Right atrium auricular region (tissue), 2 donors: ENCODE data around the gene TMEM154. TPM values are rescaled to one million over a fixed set of nuclear protein-coding genes. Genes with fewer than 3 reads are reported as not detected.

Experiments
- DNase-seq: peaks from one replicate; pipeline ENCODE4 v3.0.0-alpha.2; 2019; ENCODE audit warnings: low spot score
- H3K27ac ChIP-seq, 2 donors: fragments of 200-600 bp; sonication (generic); 1 replicate in 1 of 2; 2 replicates in 1 of 2; pipeline ENCODE4 v1.5.1; 2016 to 2019
- H3K27me3 ChIP-seq, 2 donors: fragments of 200-600 bp; sonication (generic); one replicate each; pipeline versions ENCODE4 v1.5.1 to v1.6.0; 2017 to 2019
- H3K36me3 ChIP-seq: fragments of 200-600 bp; sonication (generic); one replicate; pipeline ENCODE4 v1.5.1; 2016
- H3K4me1 ChIP-seq, 2 donors: fragments of 200-600 bp; sonication (generic); one replicate each; pipeline versions ENCODE4 v1.5.1 to v1.6.0; 2017 to 2019
- H3K4me3 ChIP-seq, 2 donors: fragments of 200-600 bp; sonication (generic); 1 replicate in 1 of 2; 2 replicates in 1 of 2; pipeline ENCODE4 v1.5.1; 2017 to 2019; ENCODE audit warnings: mild to moderate bottlenecking in 1 of 2, moderate library complexity in 1 of 2
- H3K9me3 ChIP-seq, 2 donors: fragments of 200-600 bp; sonication (generic); one replicate each; pipeline ENCODE4 v1.5.1; 2019
- total RNA-seq, 2 donors: library from RNA; depleted of rRNA; stranded (reverse); fragments of >200 nt; gene quantifications; one replicate each; pipeline ENCODE4 v1.1.0, GENCODE V29; 2016
- TF ChIP-seq, protein P1 (sequence below), 2 donors: fragments of 200-600 bp; sonication (generic); IDR thresholded peaks; one replicate each; pipeline ENCODE4 v1.5.1; 2019; ENCODE audit warnings: antibody characterized with exemption in 2 of 2

The TMEM154 gene
- total RNA-seq, 2 donors from 2014 or later = 1.4 to 2.0 TPM

DNA sequence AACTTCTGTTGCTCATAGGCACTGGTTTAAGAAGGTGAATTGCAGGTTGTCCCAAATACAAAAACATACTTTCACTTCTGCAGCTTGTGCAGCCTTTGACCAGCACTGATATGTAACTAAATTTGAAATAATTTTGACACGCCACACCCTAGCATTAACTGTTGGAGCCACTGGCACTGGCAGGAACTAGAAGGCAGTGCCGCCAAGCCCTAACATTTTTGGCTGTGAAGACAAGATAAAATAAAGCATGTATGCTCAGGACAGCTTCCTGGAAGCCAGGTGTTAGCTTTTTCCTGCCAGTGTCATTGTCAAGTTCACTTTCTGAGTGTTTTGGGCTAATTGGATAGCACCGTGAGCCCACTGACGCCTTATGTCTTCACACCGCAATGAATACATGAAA, 78.6 kb downstream of the TMEM154 start:
- H3K27me3 ChIP-seq = no peaks in the 10 kb centered on the region
- H3K36me3 ChIP-seq = no peaks in the 10 kb centered on the region
- H3K4me3 ChIP-seq = no peak overlapping the region
- H3K27ac ChIP-seq = no peak overlapping the region
- H3K9me3 ChIP-seq = no peaks in the 10 kb centered on the region
- no peaks in the 10 kb centered on the region for H3K4me1 ChIP-seq
- no peak for DNase-seq
- TF ChIP-seq, protein P1, sequence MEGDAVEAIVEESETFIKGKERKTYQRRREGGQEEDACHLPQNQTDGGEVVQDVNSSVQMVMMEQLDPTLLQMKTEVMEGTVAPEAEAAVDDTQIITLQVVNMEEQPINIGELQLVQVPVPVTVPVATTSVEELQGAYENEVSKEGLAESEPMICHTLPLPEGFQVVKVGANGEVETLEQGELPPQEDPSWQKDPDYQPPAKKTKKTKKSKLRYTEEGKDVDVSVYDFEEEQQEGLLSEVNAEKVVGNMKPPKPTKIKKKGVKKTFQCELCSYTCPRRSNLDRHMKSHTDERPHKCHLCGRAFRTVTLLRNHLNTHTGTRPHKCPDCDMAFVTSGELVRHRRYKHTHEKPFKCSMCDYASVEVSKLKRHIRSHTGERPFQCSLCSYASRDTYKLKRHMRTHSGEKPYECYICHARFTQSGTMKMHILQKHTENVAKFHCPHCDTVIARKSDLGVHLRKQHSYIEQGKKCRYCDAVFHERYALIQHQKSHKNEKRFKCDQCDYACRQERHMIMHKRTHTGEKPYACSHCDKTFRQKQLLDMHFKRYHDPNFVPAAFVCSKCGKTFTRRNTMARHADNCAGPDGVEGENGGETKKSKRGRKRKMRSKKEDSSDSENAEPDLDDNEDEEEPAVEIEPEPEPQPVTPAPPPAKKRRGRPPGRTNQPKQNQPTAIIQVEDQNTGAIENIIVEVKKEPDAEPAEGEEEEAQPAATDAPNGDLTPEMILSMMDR (IDR thresholded peaks at IDR 0.05) = no peak

DNA sequence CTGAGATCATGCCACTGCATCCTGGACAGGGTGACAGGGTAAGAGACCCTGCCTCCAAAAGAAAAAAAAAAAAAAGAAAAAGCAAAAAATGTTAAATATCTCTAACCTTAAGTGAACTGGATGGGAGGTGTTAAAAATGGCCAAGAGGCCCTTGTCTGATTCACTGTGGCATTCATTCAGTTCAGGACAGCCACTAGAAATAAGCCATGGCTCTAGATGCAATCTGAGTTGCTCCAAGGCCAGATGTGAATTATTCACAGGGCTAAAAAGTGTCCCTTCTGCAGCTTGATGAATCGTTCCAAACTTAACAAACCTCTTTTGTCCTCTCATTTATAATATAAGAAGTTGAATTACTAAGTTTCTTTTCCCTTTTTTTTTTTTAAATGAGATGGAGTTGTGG, 80.2 kb downstream of the TMEM154 start:
- Histone ChIP-seq H3K4me1 (no peaks in the 10 kb centered on the region), H3K9me3 (no peaks in the 10 kb centered on the region), H3K27ac (no peak overlapping the region), H3K27me3 (no peaks in the 10 kb centered on the region), H3K4me3 (no peak overlapping the region), H3K36me3 (no peaks in the 10 kb centered on the region)
- no peak for DNase-seq
- TF ChIP-seq, protein P1 (IDR thresholded peaks at IDR 0.05) = no peak

DNA sequence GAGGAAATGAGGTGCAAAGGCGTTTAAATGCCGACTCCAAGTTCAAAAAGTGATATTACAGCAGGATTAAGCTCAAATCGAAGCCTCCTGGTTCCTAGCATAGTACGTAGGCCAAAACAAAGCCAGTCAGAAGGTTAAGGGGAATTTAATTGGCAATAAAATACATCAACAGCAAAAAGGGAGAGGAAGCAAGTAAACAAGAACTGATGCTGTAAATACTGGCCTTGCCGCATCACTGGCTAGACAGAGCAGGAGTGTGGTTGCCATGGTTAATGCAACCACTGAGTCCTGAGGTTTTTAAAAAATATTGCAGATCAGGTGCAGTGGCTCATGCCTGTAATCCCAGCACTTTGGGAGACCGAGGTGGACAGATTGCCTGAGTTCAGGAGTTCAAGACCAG, 80.7 kb downstream of the TMEM154 start:
- Histone ChIP-seq H3K4me1 (no peaks in the 10 kb centered on the region), H3K27me3 (no peaks in the 10 kb centered on the region), H3K27ac (no peak overlapping the region), H3K9me3 (no peaks in the 10 kb centered on the region), H3K36me3 (no peaks in the 10 kb centered on the region), H3K4me3 (no peak overlapping the region)
- TF ChIP-seq, protein P1 (IDR thresholded peaks at IDR 0.05) = no peak
- no peak for DNase-seq

DNA sequence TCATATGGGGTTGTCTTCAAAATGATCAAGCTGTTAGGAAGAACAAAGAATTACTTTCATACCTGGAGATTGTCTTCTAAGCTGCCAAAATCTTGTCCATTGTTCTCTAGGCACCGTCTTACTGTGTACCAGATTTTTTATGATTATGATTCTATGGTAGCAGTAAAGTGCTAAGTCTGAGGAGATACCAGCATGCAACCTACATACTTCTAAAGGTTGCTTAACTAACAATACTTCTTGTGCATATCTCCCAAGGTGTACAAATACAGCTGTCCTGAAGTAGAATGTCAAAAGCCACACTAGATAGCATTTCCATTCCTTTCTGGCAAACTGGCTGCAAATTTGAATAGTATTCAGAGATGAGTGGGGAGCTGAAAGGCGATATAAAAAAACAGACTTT, 81.3 kb downstream of the TMEM154 start:
- TF ChIP-seq, protein P1 (IDR thresholded peaks at IDR 0.05) = no peak
- Histone ChIP-seq H3K27me3 (no peaks in the 10 kb centered on the region), H3K4me3 (no peak overlapping the region), H3K27ac (no peak overlapping the region), H3K4me1 (no peaks in the 10 kb centered on the region), H3K9me3 (no peaks in the 10 kb centered on the region), H3K36me3 (no peaks in the 10 kb centered on the region)
- DNase-seq = no peak

DNA sequence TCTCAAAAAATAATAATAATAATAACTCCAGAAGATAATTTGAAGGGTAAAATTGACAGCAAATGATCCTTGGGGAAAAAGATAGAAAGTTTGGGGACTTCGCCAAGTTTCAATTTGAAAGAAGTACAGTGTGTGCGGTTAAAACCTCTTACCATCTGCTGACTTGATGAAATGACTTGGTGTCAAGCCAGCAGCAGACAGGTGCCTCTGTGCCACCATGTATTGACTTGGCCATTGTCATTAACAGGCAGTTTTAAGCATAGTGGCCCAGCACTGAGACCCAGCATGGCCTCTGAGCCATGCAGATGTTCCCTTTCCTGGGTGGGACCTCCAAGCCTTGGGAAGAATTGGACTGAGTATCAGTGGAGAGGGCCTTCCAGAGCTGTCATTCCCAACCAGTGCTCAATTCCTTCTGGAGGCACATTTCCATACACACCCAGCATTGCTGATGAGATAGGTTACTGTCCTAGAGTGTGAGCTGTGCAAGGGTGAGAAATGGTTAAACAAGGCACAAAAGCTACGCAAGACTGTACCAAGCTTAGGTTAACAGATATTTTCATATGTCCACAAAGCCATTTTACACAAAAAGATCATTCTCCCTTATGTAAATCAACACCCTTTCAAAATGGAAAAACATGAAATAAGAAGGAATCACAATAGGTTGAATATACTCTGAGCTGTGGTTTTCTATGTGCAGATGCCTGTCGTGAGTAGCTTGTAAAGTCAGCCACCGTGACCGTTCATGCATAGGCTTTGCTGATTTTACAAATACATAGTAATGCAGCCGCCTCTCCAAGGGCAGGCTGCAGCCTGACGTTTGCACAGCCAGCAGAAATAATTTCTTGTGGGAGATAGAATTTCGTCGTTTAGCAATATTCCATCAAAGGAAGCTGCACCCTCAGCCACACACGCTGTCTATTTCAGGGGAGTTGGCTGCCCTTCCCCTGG, 84.5 kb downstream of the TMEM154 start:
- DNase-seq = no peak
- Histone ChIP-seq H3K36me3 (no peaks in the 10 kb centered on the region), H3K9me3 (no peaks in the 10 kb centered on the region), H3K27me3 (no peaks in the 10 kb centered on the region), H3K4me3 (no peak overlapping the region), H3K4me1 (peaks cover 0 to 13% of the 10 kb centered on the region in 2 donors), H3K27ac (no peak overlapping the region)
- TF ChIP-seq, protein P1 (IDR thresholded peaks at IDR 0.05) = no peak
